ENCODE results near the gene CDK19. TPM values are rescaled to one million over a fixed set of nuclear protein-coding genes. Genes with fewer than 3 reads are reported as not detected.

CDK19 gene
- total RNA-seq, 3 donors from 2014 or later (not counting 1 experiment from before 2014, with no cell fraction given) = 21.2 to 30.8 (median 25.9) TPM

DNA sequence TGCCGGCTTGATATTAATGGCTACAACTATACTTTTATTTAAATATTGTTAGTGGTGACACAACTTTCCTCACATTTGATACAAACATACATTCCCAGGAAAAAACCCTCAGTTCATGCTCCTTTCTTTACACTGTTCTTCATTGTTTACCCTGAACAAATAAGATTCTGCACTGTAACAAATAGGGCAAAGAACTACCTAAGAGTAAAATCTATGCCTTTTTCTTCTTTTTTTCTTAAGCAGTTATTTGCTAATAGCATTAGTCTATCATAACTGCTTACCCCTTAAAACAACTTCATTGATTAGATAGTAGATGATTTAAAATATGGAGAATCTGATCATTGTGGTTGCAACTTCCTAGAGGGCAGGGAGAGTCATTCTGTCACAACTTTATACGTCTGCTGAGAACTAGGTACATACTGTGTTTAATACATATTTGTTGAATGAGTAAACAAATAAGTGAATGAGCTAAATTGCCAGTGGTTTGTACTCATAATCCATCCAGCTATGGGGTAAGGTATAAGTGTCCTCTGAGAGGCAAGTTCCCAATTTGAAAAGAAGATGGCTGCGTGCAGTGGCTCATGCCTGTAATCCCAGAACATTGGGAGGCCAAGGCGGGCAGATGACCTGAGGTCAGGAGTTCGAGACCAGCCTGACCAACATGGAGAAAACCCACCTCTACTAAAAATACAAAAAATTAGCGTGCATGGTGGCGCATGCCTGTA is 161.0 kb downstream of the CDK19 start:
- Histone ChIP-seq H3K4me3 (ENCODE audit: low read length) (no peak overlapping the region), H3K9me3 (ENCODE audit: control insufficient read depth, insufficient read depth, low read length) (no peaks in the 10 kb centered on the region), H3K27me3 (ENCODE audit: control insufficient read depth, insufficient read depth, low read length) (no peaks in the 10 kb centered on the region), H3K4me1 (ENCODE audit: control insufficient read depth, insufficient read depth, low read length) (no peaks in the 10 kb centered on the region), H3K36me3 (ENCODE audit: control insufficient read depth, insufficient read depth, low read length) (no peaks in the 10 kb centered on the region), H3K27ac (ENCODE audit: low read length) (no peak overlapping the region)
- 93% methylated on average over 6 of the region's 7 CpGs for WGBS (ENCODE audit: insufficient coverage)
- TF ChIP-seq, protein P1, sequence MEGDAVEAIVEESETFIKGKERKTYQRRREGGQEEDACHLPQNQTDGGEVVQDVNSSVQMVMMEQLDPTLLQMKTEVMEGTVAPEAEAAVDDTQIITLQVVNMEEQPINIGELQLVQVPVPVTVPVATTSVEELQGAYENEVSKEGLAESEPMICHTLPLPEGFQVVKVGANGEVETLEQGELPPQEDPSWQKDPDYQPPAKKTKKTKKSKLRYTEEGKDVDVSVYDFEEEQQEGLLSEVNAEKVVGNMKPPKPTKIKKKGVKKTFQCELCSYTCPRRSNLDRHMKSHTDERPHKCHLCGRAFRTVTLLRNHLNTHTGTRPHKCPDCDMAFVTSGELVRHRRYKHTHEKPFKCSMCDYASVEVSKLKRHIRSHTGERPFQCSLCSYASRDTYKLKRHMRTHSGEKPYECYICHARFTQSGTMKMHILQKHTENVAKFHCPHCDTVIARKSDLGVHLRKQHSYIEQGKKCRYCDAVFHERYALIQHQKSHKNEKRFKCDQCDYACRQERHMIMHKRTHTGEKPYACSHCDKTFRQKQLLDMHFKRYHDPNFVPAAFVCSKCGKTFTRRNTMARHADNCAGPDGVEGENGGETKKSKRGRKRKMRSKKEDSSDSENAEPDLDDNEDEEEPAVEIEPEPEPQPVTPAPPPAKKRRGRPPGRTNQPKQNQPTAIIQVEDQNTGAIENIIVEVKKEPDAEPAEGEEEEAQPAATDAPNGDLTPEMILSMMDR (IDR thresholded peaks at IDR 0.05) = no peak
- H3K4me1 Mint-ChIP-seq = peaks cover 14 to 28% of the 10 kb centered on the region in 2 donors
- no peaks in the 10 kb centered on the region for H3K36me3 Mint-ChIP-seq
- no peak overlapping the region for H3K27ac Mint-ChIP-seq
- H3K27me3 Mint-ChIP-seq (ENCODE audit: low read depth in 2 of 2) = no peaks in the 10 kb centered on the region
- no peaks in the 10 kb centered on the region for H3K9me3 Mint-ChIP-seq
- DNase-seq (no peak), ATAC-seq (no peak)
- intact Hi-C loops (cut with micrococcal nuclease) = no loop called here
- no peak overlapping the region for H3K4me3 Mint-ChIP-seq

DNA sequence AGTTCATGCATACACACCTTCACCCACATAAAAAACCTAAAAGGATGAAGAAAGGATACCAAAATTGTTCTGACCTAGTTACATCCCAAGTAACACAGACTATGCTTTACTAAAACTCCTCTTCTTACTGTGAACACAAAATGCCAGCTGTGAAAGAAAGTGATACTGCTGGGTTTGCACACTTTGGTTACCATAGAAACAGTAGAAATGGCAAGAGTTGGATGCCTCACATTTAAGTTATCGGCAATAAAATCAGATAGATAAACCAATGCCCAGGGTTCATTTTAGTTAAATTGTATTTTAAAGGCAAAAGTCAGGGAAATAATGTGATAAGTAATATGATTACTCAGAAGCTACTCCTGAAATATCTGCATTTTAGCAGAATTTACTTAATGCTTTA is 161.9 kb downstream of the CDK19 start:
- Mint-ChIP-seq H3K27ac (no peak overlapping the region), H3K36me3 (no peaks in the 10 kb centered on the region), H3K27me3 (ENCODE audit: low read depth in 2 of 2) (no peaks in the 10 kb centered on the region), H3K9me3 (no peaks in the 10 kb centered on the region), H3K4me3 (no peak overlapping the region), H3K4me1 (peaks cover 14 to 28% of the 10 kb centered on the region in 2 donors)
- H3K9me3 ChIP-seq (ENCODE audit: control insufficient read depth, insufficient read depth, low read length) = no peaks in the 10 kb centered on the region
- ATAC-seq (no peak), DNase-seq (no peak)
- intact Hi-C loops (cut with micrococcal nuclease) = no loop called here
- H3K4me3 ChIP-seq (ENCODE audit: low read length) = no peak overlapping the region
- TF ChIP-seq, protein P1 (IDR thresholded peaks at IDR 0.05) = no peak
- no peaks in the 10 kb centered on the region for H3K27me3 ChIP-seq (ENCODE audit: control insufficient read depth, insufficient read depth, low read length)
- H3K36me3 ChIP-seq (ENCODE audit: control insufficient read depth, insufficient read depth, low read length) = no peaks in the 10 kb centered on the region
- WGBS (ENCODE audit: insufficient coverage) = 62% methylated on average over 1 of the region's 1 CpG
- no peak overlapping the region for H3K27ac ChIP-seq (ENCODE audit: low read length)
- H3K4me1 ChIP-seq (ENCODE audit: control insufficient read depth, insufficient read depth, low read length) = no peaks in the 10 kb centered on the region

DNA sequence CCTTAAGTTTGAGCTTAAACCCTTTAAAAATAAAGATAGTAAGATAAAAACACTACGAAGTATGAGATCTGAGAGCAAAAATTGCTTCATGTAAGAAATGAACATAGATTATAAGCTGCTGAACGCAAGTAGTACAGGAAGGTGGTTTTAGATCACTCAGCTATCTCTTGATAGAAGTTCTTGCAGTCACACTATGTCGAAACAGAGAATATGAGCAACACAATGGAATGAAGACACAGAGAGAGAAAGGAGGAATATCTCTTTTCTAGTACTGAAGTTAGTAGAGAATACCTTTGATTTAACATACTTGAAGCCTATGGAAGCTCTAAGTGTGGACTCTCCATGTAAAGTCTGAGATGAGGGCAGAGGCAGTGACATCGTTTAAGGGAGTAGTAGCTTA is 162.7 kb downstream of the CDK19 start:
- no peak overlapping the region for H3K4me3 ChIP-seq (ENCODE audit: low read length)
- H3K27me3 Mint-ChIP-seq (ENCODE audit: low read depth in 2 of 2) = no peaks in the 10 kb centered on the region
- no peaks in the 10 kb centered on the region for H3K27me3 ChIP-seq (ENCODE audit: control insufficient read depth, insufficient read depth, low read length)
- no peaks in the 10 kb centered on the region for H3K36me3 ChIP-seq (ENCODE audit: control insufficient read depth, insufficient read depth, low read length)
- no peak for DNase-seq
- TF ChIP-seq, protein P1 (IDR thresholded peaks at IDR 0.05) = no peak
- no peak overlapping the region for H3K27ac Mint-ChIP-seq
- no peak overlapping the region for H3K4me3 Mint-ChIP-seq
- H3K4me1 ChIP-seq (ENCODE audit: control insufficient read depth, insufficient read depth, low read length) = no peaks in the 10 kb centered on the region
- 87% methylated on average over 4 of the region's 4 CpGs for WGBS (ENCODE audit: insufficient coverage)
- H3K9me3 ChIP-seq (ENCODE audit: control insufficient read depth, insufficient read depth, low read length) = no peaks in the 10 kb centered on the region
- ATAC-seq = no peak
- H3K4me1 Mint-ChIP-seq = peaks cover 14 to 28% of the 10 kb centered on the region in 2 donors
- intact Hi-C loops (cut with micrococcal nuclease) = no loop called here
- H3K36me3 Mint-ChIP-seq = no peaks in the 10 kb centered on the region
- no peak overlapping the region for H3K27ac ChIP-seq (ENCODE audit: low read length)
- no peaks in the 10 kb centered on the region for H3K9me3 Mint-ChIP-seq

DNA sequence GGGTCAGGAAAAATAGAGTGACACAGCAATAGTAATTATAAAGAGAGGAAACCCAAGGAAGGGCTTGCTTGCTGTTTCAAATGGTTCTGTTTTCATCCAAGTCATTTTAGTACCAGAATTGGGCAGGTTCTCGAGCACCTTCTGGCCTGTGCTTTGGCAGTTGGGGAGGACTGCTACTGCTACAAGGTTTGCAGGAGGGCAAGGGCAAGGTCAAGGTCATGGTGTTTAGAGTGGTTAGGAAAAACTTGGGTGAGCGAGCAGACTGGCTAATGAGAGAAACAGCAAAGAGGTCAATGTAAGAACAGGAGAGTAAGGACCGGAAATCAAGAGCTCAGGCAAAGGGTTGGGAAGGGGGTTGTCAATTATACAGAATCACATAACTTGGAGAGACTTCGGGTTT is 164.5 kb downstream of the CDK19 start:
- no peak overlapping the region for H3K4me3 Mint-ChIP-seq
- H3K27ac ChIP-seq (ENCODE audit: low read length) = no peak overlapping the region

More for the DNA sequence above, 164.5 kb downstream of the CDK19 start:
- DNase-seq (no peak), ATAC-seq (no peak)
- Mint-ChIP-seq H3K27me3 (ENCODE audit: low read depth in 2 of 2) (no peaks in the 10 kb centered on the region), H3K4me1 (peaks cover 14 to 25% of the 10 kb centered on the region in 2 donors), H3K9me3 (no peaks in the 10 kb centered on the region), H3K27ac (peak overlapping the region in 1 of 2 donors; percentile 15), H3K36me3 (no peaks in the 10 kb centered on the region)
- intact Hi-C loops (cut with micrococcal nuclease) = no loop called here
- Histone ChIP-seq H3K4me1 (ENCODE audit: control insufficient read depth, insufficient read depth, low read length) (no peaks in the 10 kb centered on the region), H3K4me3 (ENCODE audit: low read length) (no peak overlapping the region), H3K27me3 (ENCODE audit: control insufficient read depth, insufficient read depth, low read length) (no peaks in the 10 kb centered on the region), H3K36me3 (ENCODE audit: control insufficient read depth, insufficient read depth, low read length) (peaks cover 2% of the 10 kb centered on the region), H3K9me3 (ENCODE audit: control insufficient read depth, insufficient read depth, low read length) (no peaks in the 10 kb centered on the region)
- WGBS (ENCODE audit: insufficient coverage) = 92% methylated on average over 3 of the region's 4 CpGs
- TF ChIP-seq, protein P1 (IDR thresholded peaks at IDR 0.05) = no peak

Data from natural killer cell (primary cell).